ENCODE data around the gene PRSS56.

Gene PRSS56

GRCh38 chr2:232574674-232575403, 54.7 kb downstream of the PRSS56 start:
- DNase-seq = no peak
